Suprapubic skin (tissue), 4 donors: ENCODE results near the gene PHACTR4. TPM values are rescaled to one million over a fixed set of nuclear protein-coding genes. Genes with fewer than 3 reads are reported as not detected.
"Not testable (repeated sequence)": the region's sequence is repeated elsewhere in the genome, so short reads cannot be mapped to it uniquely, and the experiment has no call there.

ENCODE experiments used
- DNase-seq, 2 donors: peaks; one replicate each; pipeline ENCODE4 v3.0.0-alpha.2; 2019; ENCODE audit warnings: low spot score in 2 of 2
- H3K27ac ChIP-seq: fragments of 200-600 bp; sonication (generic); one replicate; pipeline ENCODE4 v1.5.1; 2019
- H3K27me3 ChIP-seq: fragments of 200-600 bp; sonication (generic); one replicate; pipeline ENCODE4 v1.5.1; 2019
- H3K36me3 ChIP-seq: fragments of 200-600 bp; sonication (generic); one replicate; pipeline ENCODE4 v1.5.1; 2019
- H3K4me1 ChIP-seq: fragments of 200-600 bp; sonication (generic); one replicate; pipeline ENCODE4 v1.5.1; 2019
- H3K4me3 ChIP-seq: fragments of 200-600 bp; sonication (generic); one replicate; pipeline ENCODE4 v1.5.1; 2019; ENCODE audit warnings: mild to moderate bottlenecking
- H3K9me3 ChIP-seq: fragments of 200-600 bp; sonication (generic); one replicate; pipeline ENCODE4 v1.5.1; 2019
- CTCF ChIP-seq, 2 donors: fragments of 200-600 bp in 1 of 2; fragments of 450-650 bp in 1 of 2; sonication (generic) in 1 of 2; IDR thresholded peaks; one replicate each; pipeline ENCODE4 v1.5.1; 2016 to 2019; ENCODE audit warnings: antibody characterized with exemption in 2 of 2, mild to moderate bottlenecking in 1 of 2, moderate library complexity in 1 of 2
- EP300 ChIP-seq: sonication (generic); formaldehyde crosslinking; IDR thresholded peaks from one replicate; pipeline ENCODE4 v1.6.1; 2017; ENCODE audit warnings: antibody characterized with exemption
- POLR2A ChIP-seq, 2 donors: fragments of 450-650 bp; IDR thresholded peaks; one replicate each; pipeline ENCODE4 v1.6.1; 2017; ENCODE audit warnings: antibody characterized with exemption in 2 of 2, mild to moderate bottlenecking in 2 of 2, moderate library complexity in 2 of 2
- POLR2AphosphoS5 ChIP-seq, 3 donors: sonication (generic); formaldehyde crosslinking; IDR thresholded peaks; one replicate each; pipeline ENCODE4 v1.6.1; 2017; ENCODE audit warnings: antibody characterized with exemption in 3 of 3
- WGBS: methylation state at CpG from one replicate; pipeline ENCODE4 v1.1.5; 2018; 5-methylcytosine and 5-hydroxymethylcytosine counted together
- total RNA-seq, 4 donors: library from RNA; depleted of rRNA; stranded (reverse); fragments of >200 nt; gene quantifications; one replicate each; pipeline ENCODE4 v1.1.0, GENCODE V29; 2016

The PHACTR4 gene
- total RNA-seq, 4 donors from 2014 or later, result 29.0 to 64.2 (median 47.5) TPM

- Histone ChIP-seq H3K36me3 (no peaks in the 10 kb centered on the region), H3K4me1 (no peaks in the 10 kb centered on the region), H3K4me3 (no peak overlapping the region), H3K9me3 (no peaks in the 10 kb centered on the region), H3K27me3 (no peaks in the 10 kb centered on the region), H3K27ac (no peak overlapping the region)
- TF ChIP-seq POLR2AphosphoS5 (IDR thresholded peaks at IDR 0.05), result no peak
- peak; percentile 44 to 51 for TF ChIP-seq CTCF (IDR thresholded peaks at IDR 0.05)
- no peak for TF ChIP-seq EP300
- 51% methylated on average over 7 of the region's 7 CpGs for WGBS
- peak; percentile 78 to 86 for DNase-seq
Observed at GRCh38 chr1:28359592-28360239, 9.8 kb upstream of the PHACTR4 start.

- H3K9me3 ChIP-seq, result no peaks in the 10 kb centered on the region
- H3K4me3 ChIP-seq, result no peak overlapping the region
- no peak overlapping the region for H3K27ac ChIP-seq
- H3K27me3 ChIP-seq, result no peaks in the 10 kb centered on the region
- DNase-seq, result no peak
- H3K4me1 ChIP-seq, result peaks cover 9% of the 10 kb centered on the region
- WGBS, result 69% methylated on average over 4 of the region's 4 CpGs
- TF ChIP-seq EP300 (no peak), CTCF (IDR thresholded peaks at IDR 0.05) (no peak), POLR2AphosphoS5 (IDR thresholded peaks at IDR 0.05) (no peak), POLR2A (IDR thresholded peaks at IDR 0.05) (no peak)
- no peaks in the 10 kb centered on the region for H3K36me3 ChIP-seq
Observed at GRCh38 chr1:28364888-28365287, 4.7 kb upstream of the PHACTR4 start.

GRCh38 chr1:28365864-28366263, 3.7 kb upstream of the PHACTR4 start:
- TF ChIP-seq EP300 (no peak), POLR2AphosphoS5 (IDR thresholded peaks at IDR 0.05) (no peak), POLR2A (IDR thresholded peaks at IDR 0.05) (no peak), CTCF (IDR thresholded peaks at IDR 0.05) (no peak)

GRCh38 chr1:28368608-28369007, 932 bp upstream of the PHACTR4 start:
- not testable (repeated sequence) for H3K27ac ChIP-seq, H3K36me3 ChIP-seq, H3K27me3 ChIP-seq, H3K4me3 ChIP-seq, H3K9me3 ChIP-seq, DNase-seq
- peaks cover 29% of the 10 kb centered on the region for H3K4me1 ChIP-seq
- 95% methylated on average over 15 of the region's 15 CpGs for WGBS

More at GRCh38 chr1:28365864-28366263, 3.7 kb upstream of the PHACTR4 start:
- 72% methylated on average over 7 of the region's 7 CpGs for WGBS
- Histone ChIP-seq H3K9me3 (no peaks in the 10 kb centered on the region), H3K27me3 (no peaks in the 10 kb centered on the region), H3K4me3 (no peak overlapping the region), H3K4me1 (peaks cover 13% of the 10 kb centered on the region), H3K27ac (peak overlapping the region; percentile 41), H3K36me3 (no peaks in the 10 kb centered on the region)
- no peak for DNase-seq

- TF ChIP-seq CTCF (IDR thresholded peaks at IDR 0.05), result peak; percentile 11 to 14
- no peak for TF ChIP-seq EP300
Observed at GRCh38 chr1:28370239-28371009, 884 bp downstream of the PHACTR4 start.

More at GRCh38 chr1:28370239-28371009, 884 bp downstream of the PHACTR4 start:
- DNase-seq, result peak in 1 of 2 donors; percentile 64
- Histone ChIP-seq H3K9me3 (no peaks in the 10 kb centered on the region), H3K36me3 (no peaks in the 10 kb centered on the region), H3K27me3 (no peaks in the 10 kb centered on the region), H3K4me3 (peak overlapping the region; percentile 76), H3K4me1 (peaks cover 41% of the 10 kb centered on the region), H3K27ac (peak overlapping the region; percentile 91)
- WGBS, result 29% methylated on average over 32 of the region's 32 CpGs
